ENCODE measurements around the gene PARP4.
"Not testable (repeated sequence)": the region's sequence is repeated elsewhere in the genome, so short reads cannot be mapped to it uniquely, and the experiment has no call there.

PARP4 gene

DNA sequence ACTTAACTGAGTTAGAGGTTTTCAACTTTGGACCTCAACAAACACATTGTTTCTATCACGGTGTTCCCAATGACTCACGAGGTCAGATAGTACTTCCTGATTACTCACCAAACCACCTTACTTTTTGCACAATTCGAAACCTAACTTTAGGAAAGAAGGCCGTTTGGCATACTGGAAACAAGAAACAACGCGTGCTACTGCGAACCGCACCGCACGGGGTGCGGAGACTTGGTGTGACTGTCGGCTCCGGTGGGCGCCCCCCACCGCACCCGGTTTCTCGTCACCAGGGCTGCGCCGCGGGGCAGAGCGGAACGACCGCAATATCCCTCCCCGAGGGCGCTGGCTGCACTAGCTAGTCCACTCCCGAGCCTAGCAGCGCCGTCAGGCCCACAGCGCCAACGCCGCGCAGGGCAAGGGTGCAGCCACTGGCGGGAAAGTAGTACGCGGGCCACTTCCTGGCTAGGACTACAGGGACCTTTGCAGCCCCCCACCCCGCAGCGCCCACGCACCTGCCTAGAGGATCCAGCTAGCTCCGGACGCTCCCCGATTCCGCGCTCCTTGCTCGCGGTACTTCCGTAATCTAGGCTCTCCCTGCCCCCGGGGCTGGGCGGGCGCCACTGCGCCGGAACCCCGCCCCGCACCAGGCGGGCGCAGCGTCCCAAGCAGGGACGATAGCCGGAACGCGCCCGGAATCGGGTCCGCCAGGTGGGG, at the start of gene PARP4:
TSS of gene PARP4 (minus strand) at position 582 of the 711 bp plus-strand sequence. CDS start 9,002 bp downstream, outside the sequence.
- TF ChIP-seq, protein P1, sequence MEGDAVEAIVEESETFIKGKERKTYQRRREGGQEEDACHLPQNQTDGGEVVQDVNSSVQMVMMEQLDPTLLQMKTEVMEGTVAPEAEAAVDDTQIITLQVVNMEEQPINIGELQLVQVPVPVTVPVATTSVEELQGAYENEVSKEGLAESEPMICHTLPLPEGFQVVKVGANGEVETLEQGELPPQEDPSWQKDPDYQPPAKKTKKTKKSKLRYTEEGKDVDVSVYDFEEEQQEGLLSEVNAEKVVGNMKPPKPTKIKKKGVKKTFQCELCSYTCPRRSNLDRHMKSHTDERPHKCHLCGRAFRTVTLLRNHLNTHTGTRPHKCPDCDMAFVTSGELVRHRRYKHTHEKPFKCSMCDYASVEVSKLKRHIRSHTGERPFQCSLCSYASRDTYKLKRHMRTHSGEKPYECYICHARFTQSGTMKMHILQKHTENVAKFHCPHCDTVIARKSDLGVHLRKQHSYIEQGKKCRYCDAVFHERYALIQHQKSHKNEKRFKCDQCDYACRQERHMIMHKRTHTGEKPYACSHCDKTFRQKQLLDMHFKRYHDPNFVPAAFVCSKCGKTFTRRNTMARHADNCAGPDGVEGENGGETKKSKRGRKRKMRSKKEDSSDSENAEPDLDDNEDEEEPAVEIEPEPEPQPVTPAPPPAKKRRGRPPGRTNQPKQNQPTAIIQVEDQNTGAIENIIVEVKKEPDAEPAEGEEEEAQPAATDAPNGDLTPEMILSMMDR (IDR thresholded peaks at IDR 0.05; ENCODE audit: control insufficient read depth, extremely low read depth, insufficient read depth), result no peak
- H3K4me3 ChIP-seq (ENCODE audit: low read depth, low read length), result peak within 1 kb of the TSS; percentile 81
- no peak for DNase-seq (ENCODE audit: low read depth)

DNA sequence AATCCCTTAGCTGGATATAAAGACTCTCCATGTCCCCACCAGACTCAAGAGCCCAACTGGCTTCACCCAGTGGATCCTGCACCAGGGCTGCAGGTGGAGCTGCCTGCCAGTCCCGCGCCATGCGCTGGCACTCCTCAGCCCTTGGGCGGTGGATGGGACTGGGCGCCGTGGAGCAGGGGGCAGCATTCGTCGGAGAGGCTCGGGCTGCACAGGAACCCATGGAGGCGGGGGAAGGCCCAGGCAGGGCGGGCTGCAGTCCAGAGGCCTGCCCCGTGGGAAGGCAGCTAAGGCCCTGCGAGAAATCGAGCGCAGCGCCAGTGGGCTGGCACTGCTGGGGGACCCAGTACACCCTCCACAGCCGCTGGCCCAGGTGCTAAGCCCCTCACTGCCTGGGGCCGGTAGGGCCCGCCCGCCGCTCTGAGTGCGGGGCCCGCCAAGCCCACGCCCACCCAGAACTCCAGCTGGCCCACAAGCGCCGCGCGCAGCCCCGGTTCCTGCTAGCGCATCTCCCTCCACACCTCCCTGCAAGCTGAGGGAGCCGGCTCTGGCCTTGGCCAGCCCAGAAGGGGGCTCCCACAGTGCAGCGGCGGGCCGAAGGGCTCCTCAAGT, 48.1 kb upstream of the PARP4 start:
- H3K4me3 ChIP-seq (ENCODE audit: low read depth, low read length); DNase-seq (ENCODE audit: low read depth): not testable (repeated sequence)

DNA sequence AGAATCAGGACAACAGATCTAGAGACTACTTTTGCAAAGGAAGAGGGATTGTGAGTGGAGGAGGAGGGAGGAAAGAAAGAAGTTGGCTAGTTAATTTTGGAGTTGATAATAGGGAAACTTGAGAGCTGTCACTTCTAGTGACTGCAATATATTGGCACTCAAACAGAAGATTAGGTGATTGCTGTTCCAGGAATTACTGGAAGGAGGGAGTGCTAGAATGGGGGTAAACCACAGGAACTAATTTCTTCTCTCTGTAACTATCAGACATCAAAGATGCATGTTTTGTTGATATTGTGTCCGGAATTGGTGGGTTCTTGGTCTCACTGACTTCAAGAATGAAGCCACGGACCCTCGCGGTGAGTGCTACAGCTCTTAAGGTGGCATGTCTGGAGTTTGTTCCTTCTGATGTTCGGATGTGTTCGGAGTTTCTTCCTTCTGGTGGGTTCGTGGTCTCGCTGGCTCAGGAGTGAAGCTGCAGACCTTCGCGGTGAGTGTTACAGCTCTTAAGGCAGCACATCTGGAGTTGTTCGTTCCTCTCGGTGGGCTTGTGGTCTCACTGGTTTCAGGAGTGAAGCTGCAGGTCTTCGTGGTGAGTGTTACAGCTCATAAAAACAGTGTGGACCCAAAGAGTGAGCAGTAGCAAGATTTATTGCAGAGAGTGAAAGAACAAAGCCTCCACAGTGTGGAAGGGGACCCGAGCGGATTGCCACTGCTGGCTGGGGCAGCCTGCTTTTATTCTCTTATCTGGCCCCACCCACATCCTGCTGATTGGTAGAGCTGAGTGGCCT, 47.0 kb upstream of the PARP4 start:
- H3K4me3 ChIP-seq (ENCODE audit: low read depth, low read length); DNase-seq (ENCODE audit: low read depth): not testable (repeated sequence)

DNA sequence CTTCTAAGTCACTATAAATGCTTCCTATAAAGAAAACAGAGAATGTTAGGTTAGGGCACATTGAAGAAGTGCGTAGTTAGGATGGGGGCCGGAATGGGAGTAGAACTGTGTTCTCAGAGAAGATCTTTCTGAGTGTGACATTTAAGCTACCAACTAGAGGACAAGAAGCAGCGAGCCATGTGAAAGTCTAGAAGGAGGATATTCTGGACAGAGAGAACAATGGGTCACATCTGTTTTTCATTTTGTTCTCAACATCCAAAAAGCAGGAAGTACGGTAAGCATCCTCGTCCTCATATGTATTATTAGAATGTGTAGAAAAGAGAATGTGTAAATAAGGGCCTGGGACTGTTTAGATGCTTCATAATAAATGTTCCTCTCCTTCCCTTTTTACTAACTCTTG, 44.5 kb upstream of the PARP4 start:
- no peak overlapping the region for H3K4me3 ChIP-seq (ENCODE audit: low read depth, low read length)
- TF ChIP-seq, protein P1 (IDR thresholded peaks at IDR 0.05; ENCODE audit: control insufficient read depth, extremely low read depth, insufficient read depth), result no peak
- DNase-seq (ENCODE audit: low read depth), result no peak

DNA sequence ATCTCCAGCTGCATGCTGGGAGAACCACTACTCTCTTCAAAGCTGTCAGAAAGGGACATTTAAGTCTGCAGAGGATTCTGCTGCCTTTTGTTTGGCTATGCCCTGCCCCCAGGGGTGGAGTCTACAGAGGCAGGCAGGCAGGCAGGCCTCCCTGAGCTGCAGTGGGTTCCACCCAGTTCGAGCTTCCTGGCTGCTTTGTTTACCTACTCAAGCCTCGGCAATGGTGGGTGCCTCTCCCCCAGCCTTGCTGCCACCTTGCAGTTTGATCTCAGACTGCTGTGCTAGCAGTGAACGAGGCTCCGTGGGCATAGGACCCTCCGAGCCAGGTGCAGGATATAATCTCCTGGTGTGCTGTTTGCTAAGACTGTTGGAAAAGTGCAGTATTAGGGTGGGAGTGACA, 41.3 kb upstream of the PARP4 start:
- H3K4me3 ChIP-seq (ENCODE audit: low read depth, low read length); DNase-seq (ENCODE audit: low read depth): not testable (repeated sequence)

DNA sequence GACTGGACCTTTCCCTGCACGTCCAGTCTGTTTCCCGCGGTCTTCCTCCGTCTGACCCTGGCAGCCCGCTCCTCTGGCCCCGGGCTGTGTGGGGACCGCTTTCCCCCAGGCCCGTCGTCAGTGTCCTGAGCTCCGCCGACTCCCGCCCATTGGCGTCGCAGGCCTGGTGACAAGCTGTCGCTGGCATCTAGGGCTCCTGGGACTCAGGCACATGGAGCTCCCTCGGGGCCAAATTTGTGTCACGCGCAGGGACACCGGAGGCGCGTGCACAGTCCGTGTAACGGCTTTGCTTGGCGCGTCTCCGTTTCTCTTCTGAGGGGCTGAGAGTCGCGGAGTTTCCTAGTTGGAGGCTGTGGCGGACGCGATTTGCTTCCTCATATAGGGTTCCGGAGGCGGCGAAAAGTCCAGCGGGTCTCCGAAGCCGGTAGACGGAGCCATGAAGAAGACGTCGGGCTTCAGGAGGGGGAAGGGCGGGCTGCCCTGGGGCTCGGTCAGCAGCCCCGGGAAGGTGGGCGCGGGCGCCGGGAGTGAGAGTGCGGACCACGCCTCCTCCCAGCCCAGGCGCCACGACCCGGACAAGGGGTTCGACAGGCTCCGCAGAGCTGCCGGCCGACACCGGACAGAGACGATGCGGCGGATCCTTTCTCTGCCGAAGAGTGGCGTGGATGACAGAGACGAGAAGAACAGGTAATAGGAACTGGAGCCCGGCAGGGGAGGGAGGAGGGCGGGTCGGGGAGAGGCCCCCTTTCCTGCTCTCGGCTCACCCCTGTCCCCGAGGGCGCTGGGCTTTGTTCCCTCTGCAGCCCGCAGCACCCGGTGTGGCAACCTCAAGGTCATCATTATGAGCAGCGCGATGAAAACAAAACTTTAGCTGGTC, 29.1 kb upstream of the PARP4 start:
- peak overlapping the region; percentile 28; the same call in 1 of the 2 replicates for H3K4me3 ChIP-seq (ENCODE audit: low read depth, low read length)
- DNase-seq (ENCODE audit: low read depth), result not testable (repeated sequence)

DNA sequence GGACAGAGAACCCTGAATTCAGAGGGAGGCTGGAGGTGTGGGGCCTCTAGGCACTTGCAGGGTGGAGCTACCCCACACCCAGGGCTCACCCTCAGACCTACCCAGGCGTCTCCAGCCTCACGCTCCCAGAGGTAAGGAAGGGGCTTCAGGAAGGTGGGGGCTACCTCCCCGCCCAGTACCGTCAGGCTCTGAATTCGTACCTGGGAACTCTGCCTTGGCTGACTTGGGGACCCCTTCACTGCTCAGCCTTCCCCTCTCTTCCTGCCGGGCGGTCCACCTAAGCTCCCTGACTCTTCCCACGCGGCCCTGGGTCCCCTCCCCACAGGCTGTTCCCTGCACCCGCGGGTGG, 28.5 kb upstream of the PARP4 start:
- H3K4me3 ChIP-seq (ENCODE audit: low read depth, low read length), result no peak overlapping the region
- DNase-seq (ENCODE audit: low read depth), result no peak
- TF ChIP-seq, protein P1 (IDR thresholded peaks at IDR 0.05; ENCODE audit: control insufficient read depth, extremely low read depth, insufficient read depth), result no peak

DNA sequence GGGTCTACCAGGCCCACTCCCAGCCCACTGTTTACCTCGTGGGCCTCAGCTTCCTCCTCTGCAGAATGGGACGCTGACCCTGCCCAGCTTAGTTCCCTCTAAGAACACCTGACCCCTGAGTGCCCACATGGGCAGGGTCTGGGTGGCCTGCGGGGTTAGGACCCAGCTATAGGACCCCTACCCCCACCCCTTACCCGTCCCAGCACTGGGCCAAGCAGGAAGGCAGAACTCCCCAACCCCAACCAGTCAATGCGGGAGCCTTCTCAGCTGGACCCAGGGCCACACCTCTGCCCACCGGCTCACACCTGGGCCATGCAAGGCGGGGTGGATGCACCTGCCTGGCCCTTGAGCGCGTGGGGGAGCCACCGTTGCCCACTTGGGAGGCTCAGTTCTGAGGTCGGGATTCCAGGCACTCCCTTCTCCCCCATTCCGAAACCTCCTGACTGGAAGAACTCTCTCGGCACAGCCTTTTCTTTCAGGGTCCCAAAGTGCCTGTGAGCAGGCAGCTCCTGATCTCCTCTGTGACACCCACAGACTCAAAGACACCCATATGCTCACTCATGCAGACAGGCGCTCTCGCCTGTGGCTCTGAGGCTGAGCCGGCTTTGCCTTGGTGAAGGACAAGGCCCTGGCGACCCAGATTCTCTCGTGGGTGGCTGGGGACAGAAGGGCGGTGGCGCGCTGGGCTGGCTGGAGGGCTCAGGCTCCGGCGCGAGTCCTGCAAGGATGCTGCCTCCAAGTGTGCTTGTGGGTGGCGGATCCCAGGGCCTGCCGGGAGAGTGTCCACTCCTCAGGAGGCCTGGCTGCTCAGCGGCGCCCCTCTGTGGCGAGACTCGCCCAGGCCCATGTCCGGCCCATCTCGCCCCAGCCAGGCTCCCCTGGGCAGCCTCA, 27.9 kb upstream of the PARP4 start:
- TF ChIP-seq, protein P1 (IDR thresholded peaks at IDR 0.05; ENCODE audit: control insufficient read depth, extremely low read depth, insufficient read depth), result no peak

More for the DNA sequence above, 27.9 kb upstream of the PARP4 start:
- DNase-seq (ENCODE audit: low read depth), result no peak
- no peak overlapping the region for H3K4me3 ChIP-seq (ENCODE audit: low read depth, low read length)

Measured in LNCaP clone FGC (cell line).